Measurements from ENCODE around the gene FGF2. TPM values are rescaled to one million over a fixed set of nuclear protein-coding genes. Genes with fewer than 3 reads are reported as not detected.

The FGF2 gene
- total RNA-seq, result 10 to 100 TPM; 27.0 to 46.4 (median 32.1) TPM

- intact Hi-C loops (cut with DNase I), result loop anchor here (5.0 kb wide), 1 partner anchor 96 kb away; the partner anchor contains the start of gene NUDT6
- DNase-seq (ENCODE audit: extremely low spot score), result no peak
- Histone ChIP-seq H3K36me3 (no peaks in the 10 kb centered on the region), H3K27ac (replicated peaks in 1 of 4) (peak within 1 kb of the TSS; percentile 90 to 94 (median 92)), H3K4me3 (peak within 1 kb of the TSS; percentile 66 to 89 (median 78)), H3K9me3 (no peaks in the 10 kb centered on the region), H3K4me1 (peaks cover 4 to 47% (median 43%) of the 10 kb centered on the region in 4 donors), H3K27me3 (no peaks in the 10 kb centered on the region)
- WGBS, result 0% methylated on average over 8 of the region's 97 CpGs
- no peak for TF ChIP-seq EP300 (IDR thresholded peaks at IDR 0.05)
- peak; percentile 51 to 71 for TF ChIP-seq POLR2AphosphoS5 (IDR thresholded peaks at IDR 0.05)
- TF ChIP-seq POLR2A (IDR thresholded peaks at IDR 0.05; ENCODE audit: low read depth), result no peak
- no peak for TF ChIP-seq CTCF (IDR thresholded peaks at IDR 0.05)
Observed at GRCh38 chr4:122826553-122827257, at the start of gene FGF2. Gene FGF2, plus strand, starts transcription at chr4:122826831. Its CDS starts 344 bp downstream, at chr4:122827175.

- TF ChIP-seq CTCF (IDR thresholded peaks at IDR 0.05) (no peak), POLR2A (IDR thresholded peaks at IDR 0.05; ENCODE audit: low read depth) (no peak), EP300 (IDR thresholded peaks at IDR 0.05) (no peak), POLR2AphosphoS5 (IDR thresholded peaks at IDR 0.05) (no peak)
- Histone ChIP-seq H3K4me1 (peaks cover 0 to 7% (median 7%) of the 10 kb centered on the region in 4 donors), H3K27me3 (no peaks in the 10 kb centered on the region), H3K9me3 (no peaks in the 10 kb centered on the region), H3K27ac (replicated peaks in 1 of 4) (no peak overlapping the region), H3K36me3 (no peaks in the 10 kb centered on the region), H3K4me3 (no peak overlapping the region)
- intact Hi-C loops (cut with DNase I), result no loop called here
- 72% methylated on average over 4 of the region's 4 CpGs for WGBS
- DNase-seq (ENCODE audit: extremely low spot score), result no peak
Observed at GRCh38 chr4:122776916-122777315, 49.7 kb upstream of the FGF2 start.

DNA sequence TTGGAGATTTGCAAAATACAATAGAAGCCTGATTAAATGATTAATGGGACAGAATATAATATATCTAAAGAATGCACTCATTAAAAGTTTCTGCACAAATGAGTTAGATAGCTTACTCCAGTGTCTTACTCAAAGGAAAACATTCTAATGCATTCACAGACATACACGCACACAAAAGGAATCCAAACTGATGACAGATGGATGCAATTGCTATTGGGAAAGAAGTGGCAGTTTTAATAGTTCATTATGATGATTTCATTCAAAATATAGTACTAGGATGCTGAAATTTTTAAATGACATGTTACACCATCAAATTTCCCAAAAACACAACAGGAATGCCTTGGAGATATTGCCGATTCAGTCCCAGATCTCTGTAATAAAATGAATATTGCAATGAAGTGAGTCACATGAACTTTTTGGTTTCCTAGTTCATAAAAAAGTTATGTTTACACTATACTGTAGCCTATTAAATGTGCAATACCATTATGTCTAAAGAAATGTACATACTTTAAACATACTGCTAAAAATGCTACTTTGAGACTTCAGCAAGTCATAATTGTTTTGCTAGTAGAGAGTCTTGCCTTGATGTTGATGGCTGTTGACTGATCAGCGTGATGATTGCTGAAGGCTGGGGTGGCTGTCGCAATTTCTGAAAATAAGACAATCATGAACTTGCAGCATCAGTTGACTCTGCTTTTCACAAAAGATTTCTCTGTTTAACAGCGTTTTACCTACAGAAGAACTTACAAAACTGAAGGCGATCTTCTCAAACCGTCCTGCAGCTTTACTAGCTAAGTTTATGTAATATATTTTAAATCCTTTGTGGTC, 48.6 kb upstream of the FGF2 start:
- no peak overlapping the region for H3K27ac ChIP-seq (replicated peaks in 1 of 4)
- no peaks in the 10 kb centered on the region for H3K27me3 ChIP-seq
- WGBS, result 95% methylated on average over 7 of the region's 7 CpGs
- no peaks in the 10 kb centered on the region for H3K36me3 ChIP-seq
- no peaks in the 10 kb centered on the region for H3K9me3 ChIP-seq
- DNase-seq (ENCODE audit: extremely low spot score), result no peak
- no peak overlapping the region for H3K4me3 ChIP-seq
- peaks cover 7 to 19% (median 17%) of the 10 kb centered on the region in 4 donors for H3K4me1 ChIP-seq
- intact Hi-C loops (cut with DNase I), result no loop called here
- TF ChIP-seq EP300 (IDR thresholded peaks at IDR 0.05), result no peak
- no peak for TF ChIP-seq POLR2A (IDR thresholded peaks at IDR 0.05; ENCODE audit: low read depth)
- no peak for TF ChIP-seq CTCF (IDR thresholded peaks at IDR 0.05)
- no peak for TF ChIP-seq POLR2AphosphoS5 (IDR thresholded peaks at IDR 0.05)

GRCh38 chr4:122781486-122781885, 45.1 kb upstream of the FGF2 start:
- 41% methylated on average over 2 of the region's 2 CpGs for WGBS
- no peak for TF ChIP-seq EP300 (IDR thresholded peaks at IDR 0.05)
- no peak for TF ChIP-seq POLR2AphosphoS5 (IDR thresholded peaks at IDR 0.05)
- no peak for TF ChIP-seq POLR2A (IDR thresholded peaks at IDR 0.05; ENCODE audit: low read depth)
- no peak for TF ChIP-seq CTCF (IDR thresholded peaks at IDR 0.05)

More at GRCh38 chr4:122781486-122781885, 45.1 kb upstream of the FGF2 start:
- no peak overlapping the region for H3K27ac ChIP-seq (replicated peaks in 1 of 4)
- H3K9me3 ChIP-seq, result no peaks in the 10 kb centered on the region
- H3K4me1 ChIP-seq, result peaks cover 22 to 39% (median 32%) of the 10 kb centered on the region in 4 donors
- H3K27me3 ChIP-seq, result no peaks in the 10 kb centered on the region
- no peak for DNase-seq (ENCODE audit: extremely low spot score)
- intact Hi-C loops (cut with DNase I), result no loop called here
- H3K36me3 ChIP-seq, result no peaks in the 10 kb centered on the region
- H3K4me3 ChIP-seq, result no peak overlapping the region
